ENCODE results near the gene PRRT2. TPM values are rescaled to one million over a fixed set of nuclear protein-coding genes. Genes with fewer than 3 reads are reported as not detected.
"Not testable (repeated sequence)": the region's sequence is repeated elsewhere in the genome, so short reads cannot be mapped to it uniquely, and the experiment has no call there.

The PRRT2 gene
- total and polyA plus RNA-seq, 2 experiments from 2014 or later: 7.0 to 11.1 TPM

- Histone ChIP-seq H3K9me3 (ENCODE audit: low read depth) (no peaks in the 10 kb centered on the region), H3K9me2 (replicated peaks; ENCODE audit: insufficient read depth) (no peaks in the 10 kb centered on the region), H4K20me1 (ENCODE audit: insufficient read depth, poor library complexity, severe bottlenecking) (no peaks in the 10 kb centered on the region), H3K36me3 (replicated peaks; ENCODE audit: insufficient read depth, low read depth) (no peaks in the 10 kb centered on the region), H2AFZ (no peak overlapping the region), H3K4me2 (no peak overlapping the region), H3K27me3 (no peaks in the 10 kb centered on the region), H3K4me1 (ENCODE audit: insufficient read depth) (peaks cover 16% of the 10 kb centered on the region), H3K27ac (no peak overlapping the region), H3K79me2 (peaks cover 23% of the 10 kb centered on the region), H3K4me3 (no peak overlapping the region)
- no peak for DNase-seq (ENCODE audit: low spot score)
- WGBS (ENCODE audit: low lambda C conversion rate, missing lambda C conversion rate): 82% methylated on average over 2 of the region's 2 CpGs
- no peak for TF ChIP-seq CTCF (IDR thresholded peaks at IDR 0.05; ENCODE audit: poor library complexity)
- no peak for TF ChIP-seq EZH2phosphoT487 (IDR thresholded peaks at IDR 0.05; ENCODE audit: low read depth, severe bottlenecking, unreplicated experiment)
- TF ChIP-seq EZH2 (IDR thresholded peaks at IDR 0.05; ENCODE audit: borderline replicate concordance): no peak
These were observed 19.5 kb downstream of the PRRT2 start for GRCh38 chr16:29831490-29831889.

- not testable (repeated sequence) for H4K20me1 ChIP-seq (ENCODE audit: insufficient read depth, poor library complexity, severe bottlenecking); H3K27ac ChIP-seq; H3K4me2 ChIP-seq; H3K79me2 ChIP-seq; H3K27me3 ChIP-seq; H3K4me3 ChIP-seq; H3K9me3 ChIP-seq (ENCODE audit: low read depth); H2AFZ ChIP-seq; H3K36me3 ChIP-seq (replicated peaks; ENCODE audit: insufficient read depth, low read depth); H3K9me2 ChIP-seq (replicated peaks; ENCODE audit: insufficient read depth); DNase-seq (ENCODE audit: low spot score)
- WGBS (ENCODE audit: low lambda C conversion rate, missing lambda C conversion rate): 99% methylated on average over 4 of the region's 4 CpGs
- H3K4me1 ChIP-seq (ENCODE audit: insufficient read depth): peaks cover 16% of the 10 kb centered on the region
These were observed 21.2 kb downstream of the PRRT2 start for GRCh38 chr16:29833219-29833618.

GRCh38 chr16:29834079-29834478, 22.1 kb downstream of the PRRT2 start:
- Histone ChIP-seq H3K4me3 (no peak overlapping the region), H3K27ac (no peak overlapping the region), H3K9me3 (ENCODE audit: low read depth) (no peaks in the 10 kb centered on the region), H3K9me2 (replicated peaks; ENCODE audit: insufficient read depth) (no peaks in the 10 kb centered on the region), H3K27me3 (no peaks in the 10 kb centered on the region), H3K79me2 (peaks cover 5% of the 10 kb centered on the region), H2AFZ (no peak overlapping the region), H4K20me1 (ENCODE audit: insufficient read depth, poor library complexity, severe bottlenecking) (no peaks in the 10 kb centered on the region), H3K4me2 (no peak overlapping the region), H3K36me3 (replicated peaks; ENCODE audit: insufficient read depth, low read depth) (no peaks in the 10 kb centered on the region), H3K4me1 (ENCODE audit: insufficient read depth) (peaks cover 9% of the 10 kb centered on the region)
- TF ChIP-seq CTCF (IDR thresholded peaks at IDR 0.05; ENCODE audit: poor library complexity) (no peak), EZH2 (IDR thresholded peaks at IDR 0.05; ENCODE audit: borderline replicate concordance) (no peak), EZH2phosphoT487 (IDR thresholded peaks at IDR 0.05; ENCODE audit: low read depth, severe bottlenecking, unreplicated experiment) (no peak)
- WGBS (ENCODE audit: low lambda C conversion rate, missing lambda C conversion rate): 97% methylated on average over 4 of the region's 5 CpGs
- no peak for DNase-seq (ENCODE audit: low spot score)

DNA sequence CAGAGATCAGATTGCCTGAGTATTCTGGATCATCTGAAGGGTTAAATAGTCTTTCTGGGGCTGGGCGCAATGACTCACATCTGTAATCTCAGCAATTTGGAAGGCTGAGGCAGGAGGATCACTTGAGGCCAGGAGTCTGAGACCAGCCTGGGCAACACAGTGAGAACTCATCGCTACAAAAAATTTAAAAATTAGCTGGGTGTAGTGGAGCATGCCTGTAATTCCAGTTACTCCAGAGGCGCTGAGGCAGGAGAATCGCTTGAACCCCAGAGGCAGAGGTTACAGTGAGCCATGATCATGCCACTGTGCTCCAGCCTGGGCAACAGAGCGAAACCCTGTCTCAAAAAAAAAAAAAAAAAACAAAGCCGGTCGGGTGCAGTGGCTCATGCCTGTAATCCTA, 23.9 kb downstream of the PRRT2 start:
- Histone ChIP-seq H3K27me3 (no peaks in the 10 kb centered on the region), H3K9me2 (replicated peaks; ENCODE audit: insufficient read depth) (no peaks in the 10 kb centered on the region), H3K4me2 (no peak overlapping the region), H3K9me3 (ENCODE audit: low read depth) (no peaks in the 10 kb centered on the region), H4K20me1 (ENCODE audit: insufficient read depth, poor library complexity, severe bottlenecking) (no peaks in the 10 kb centered on the region), H3K27ac (no peak overlapping the region), H3K4me3 (no peak overlapping the region), H2AFZ (no peak overlapping the region), H3K36me3 (replicated peaks; ENCODE audit: insufficient read depth, low read depth) (no peaks in the 10 kb centered on the region), H3K79me2 (peaks cover under 1% of the 10 kb centered on the region), H3K4me1 (ENCODE audit: insufficient read depth) (no peaks in the 10 kb centered on the region)
- WGBS (ENCODE audit: low lambda C conversion rate, missing lambda C conversion rate): 93% methylated on average over 7 of the region's 7 CpGs
- no peak for TF ChIP-seq EZH2phosphoT487 (IDR thresholded peaks at IDR 0.05; ENCODE audit: low read depth, severe bottlenecking, unreplicated experiment)
- DNase-seq (ENCODE audit: low spot score): no peak
